Measurements from ENCODE around the gene PUM2.

DNA sequence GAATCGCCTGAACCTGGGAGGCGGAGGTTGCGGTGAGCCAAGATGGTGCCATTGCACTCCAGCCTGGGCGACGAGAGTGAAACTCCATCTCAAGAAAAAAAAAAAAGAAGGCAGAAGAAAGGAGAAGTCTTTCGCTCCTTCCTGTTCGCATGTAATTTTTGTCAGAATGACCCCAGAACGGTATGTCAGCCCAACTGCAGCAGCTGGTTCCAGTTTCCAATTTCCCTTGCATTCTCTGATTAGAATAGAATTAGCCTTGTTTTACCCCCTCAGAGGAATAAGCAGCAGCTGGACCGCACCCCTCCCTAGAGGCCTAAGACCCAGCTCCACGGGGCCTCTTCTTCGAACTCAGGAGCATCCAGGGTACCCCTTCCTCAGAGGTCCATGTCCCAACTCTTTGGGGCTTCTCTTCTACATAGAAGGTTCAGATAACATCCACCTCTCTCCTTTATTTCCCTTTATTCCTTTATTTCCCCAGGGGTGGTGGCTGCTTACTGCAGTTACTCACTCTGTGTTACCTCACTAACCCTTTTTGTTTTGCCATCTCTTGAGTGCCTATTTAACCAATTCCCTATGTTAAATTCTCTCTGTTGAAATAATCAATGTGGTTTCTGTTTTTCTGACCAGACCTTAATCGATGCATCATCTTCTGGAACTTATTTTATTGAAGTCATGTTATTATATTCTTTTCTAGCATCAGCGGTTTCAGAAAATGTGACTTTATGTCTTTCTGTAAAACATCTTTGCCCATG is 7.2 kb upstream of the PUM2 start:
- TF ChIP-seq YY1 (IDR thresholded peaks at IDR 0.05; ENCODE audit: low read depth) (no peak), TEAD4 (IDR thresholded peaks at IDR 0.05) (no peak), EP300 (IDR thresholded peaks at IDR 0.05; ENCODE audit: borderline replicate concordance) (no peak), CEBPB (IDR thresholded peaks at IDR 0.05) (no peak), RAD21 (IDR thresholded peaks at IDR 0.05; ENCODE audit: low read depth) (no peak), CREB1 (IDR thresholded peaks at IDR 0.05; ENCODE audit: low read depth) (no peak), TCF12 (IDR thresholded peaks at IDR 0.05; ENCODE audit: low read depth) (no peak), ZBTB7A (IDR thresholded peaks at IDR 0.05; ENCODE audit: low read depth) (no peak), TAF1 (IDR thresholded peaks at IDR 0.05; ENCODE audit: low read depth) (no peak), NFIC (IDR thresholded peaks at IDR 0.05) (no peak), FOXM1 (IDR thresholded peaks at IDR 0.05; ENCODE audit: borderline replicate concordance, low read depth) (no peak)
- TF ChIP-seq, protein P1, sequence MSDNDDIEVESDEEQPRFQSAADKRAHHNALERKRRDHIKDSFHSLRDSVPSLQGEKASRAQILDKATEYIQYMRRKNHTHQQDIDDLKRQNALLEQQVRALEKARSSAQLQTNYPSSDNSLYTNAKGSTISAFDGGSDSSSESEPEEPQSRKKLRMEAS (IDR thresholded peaks at IDR 0.05): no peak
- TF ChIP-seq, protein P2, sequence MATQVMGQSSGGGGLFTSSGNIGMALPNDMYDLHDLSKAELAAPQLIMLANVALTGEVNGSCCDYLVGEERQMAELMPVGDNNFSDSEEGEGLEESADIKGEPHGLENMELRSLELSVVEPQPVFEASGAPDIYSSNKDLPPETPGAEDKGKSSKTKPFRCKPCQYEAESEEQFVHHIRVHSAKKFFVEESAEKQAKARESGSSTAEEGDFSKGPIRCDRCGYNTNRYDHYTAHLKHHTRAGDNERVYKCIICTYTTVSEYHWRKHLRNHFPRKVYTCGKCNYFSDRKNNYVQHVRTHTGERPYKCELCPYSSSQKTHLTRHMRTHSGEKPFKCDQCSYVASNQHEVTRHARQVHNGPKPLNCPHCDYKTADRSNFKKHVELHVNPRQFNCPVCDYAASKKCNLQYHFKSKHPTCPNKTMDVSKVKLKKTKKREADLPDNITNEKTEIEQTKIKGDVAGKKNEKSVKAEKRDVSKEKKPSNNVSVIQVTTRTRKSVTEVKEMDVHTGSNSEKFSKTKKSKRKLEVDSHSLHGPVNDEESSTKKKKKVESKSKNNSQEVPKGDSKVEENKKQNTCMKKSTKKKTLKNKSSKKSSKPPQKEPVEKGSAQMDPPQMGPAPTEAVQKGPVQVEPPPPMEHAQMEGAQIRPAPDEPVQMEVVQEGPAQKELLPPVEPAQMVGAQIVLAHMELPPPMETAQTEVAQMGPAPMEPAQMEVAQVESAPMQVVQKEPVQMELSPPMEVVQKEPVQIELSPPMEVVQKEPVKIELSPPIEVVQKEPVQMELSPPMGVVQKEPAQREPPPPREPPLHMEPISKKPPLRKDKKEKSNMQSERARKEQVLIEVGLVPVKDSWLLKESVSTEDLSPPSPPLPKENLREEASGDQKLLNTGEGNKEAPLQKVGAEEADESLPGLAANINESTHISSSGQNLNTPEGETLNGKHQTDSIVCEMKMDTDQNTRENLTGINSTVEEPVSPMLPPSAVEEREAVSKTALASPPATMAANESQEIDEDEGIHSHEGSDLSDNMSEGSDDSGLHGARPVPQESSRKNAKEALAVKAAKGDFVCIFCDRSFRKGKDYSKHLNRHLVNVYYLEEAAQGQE (IDR thresholded peaks at IDR 0.05; ENCODE audit: low read depth): no peak
